Fibroblast of skin of left quadriceps (primary cell): ENCODE measurements around the gene ADAMTSL1.

Experiments
- DNase-seq, 2 experiments: peaks; one replicate each; pipeline ENCODE4 v3.0.0-alpha.2; 2013; ENCODE audit warnings: low read depth in 2 of 2

ADAMTSL1 gene

DNA sequence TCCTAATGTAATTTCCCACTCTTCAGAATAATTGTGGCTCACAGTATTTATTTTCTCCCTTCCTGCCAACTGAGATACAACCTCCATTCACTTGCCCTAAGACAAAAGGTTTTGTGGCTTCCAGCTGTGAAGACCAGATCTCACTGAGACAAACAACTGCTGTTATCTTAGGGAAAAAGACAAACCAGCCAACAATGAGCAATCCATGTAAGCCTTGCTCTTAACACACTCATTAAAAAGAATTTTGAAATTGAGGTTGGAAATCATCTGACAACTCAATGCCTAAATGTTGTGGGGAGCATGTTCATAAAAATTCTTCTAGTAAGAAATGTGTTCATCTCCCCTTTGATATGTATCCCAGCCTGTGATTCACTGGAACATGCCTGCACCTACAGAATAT lies 132.9 kb downstream of the ADAMTSL1 start:
- DNase-seq = peak; percentile 22 to 29

DNA sequence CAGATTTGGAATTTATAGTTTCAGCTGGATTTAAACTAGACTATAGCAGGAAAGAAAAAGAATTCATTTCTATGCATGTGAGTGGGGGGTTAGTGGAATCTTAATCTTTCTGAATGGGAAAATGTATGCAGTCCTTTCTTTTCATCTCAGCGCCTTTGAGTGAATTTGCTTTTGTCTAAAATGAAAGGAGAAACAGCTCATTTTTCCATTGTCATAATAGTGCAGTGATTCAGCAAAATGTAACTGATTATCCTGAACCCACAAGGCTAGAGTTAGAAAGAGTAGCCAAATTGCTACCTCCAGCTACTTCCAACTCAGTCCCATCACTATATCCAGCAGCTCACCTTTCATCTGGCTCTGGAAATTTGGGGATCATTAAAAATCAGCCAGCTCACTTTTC lies 134.4 kb downstream of the ADAMTSL1 start:
- DNase-seq = no peak

DNA sequence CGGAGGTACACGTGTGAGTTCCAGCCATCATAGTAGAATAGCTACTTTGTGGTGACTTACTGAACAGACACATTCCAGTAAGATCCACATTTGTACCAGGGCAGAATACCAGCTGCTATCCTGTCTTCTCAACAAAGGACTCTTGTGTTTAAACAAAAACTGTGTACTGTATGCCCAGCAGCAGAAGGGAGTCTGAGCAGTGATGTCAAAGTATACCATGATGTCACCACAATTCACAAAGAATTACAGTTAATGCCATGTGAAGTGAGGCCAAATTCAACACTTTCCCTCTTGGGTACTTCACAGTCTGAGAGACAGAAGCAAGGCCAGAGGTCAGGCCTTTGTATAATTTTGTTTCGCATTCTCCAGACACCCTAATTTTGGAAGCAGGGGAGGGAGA lies 137.0 kb downstream of the ADAMTSL1 start:
- DNase-seq = no peak

DNA sequence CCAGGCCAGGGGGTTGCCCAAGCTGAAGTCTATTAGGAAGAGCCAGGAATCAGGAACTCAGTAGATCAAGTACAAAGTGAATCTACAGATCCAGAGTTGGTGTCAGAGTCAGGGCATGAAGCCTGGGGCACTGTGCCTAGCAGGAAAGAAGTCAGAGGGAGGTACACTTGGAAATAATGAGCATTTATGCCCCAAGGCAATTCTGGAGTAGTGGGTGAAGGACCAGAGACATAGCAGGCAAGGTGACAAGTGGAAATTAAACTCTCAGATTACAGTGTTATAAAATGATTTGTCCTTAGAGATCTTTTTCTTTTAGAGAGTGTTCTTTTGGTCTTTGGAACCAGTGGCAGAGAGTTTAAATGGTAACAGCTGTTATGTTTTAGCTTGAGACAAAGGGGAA lies 138.0 kb downstream of the ADAMTSL1 start:
- DNase-seq = no peak

DNA sequence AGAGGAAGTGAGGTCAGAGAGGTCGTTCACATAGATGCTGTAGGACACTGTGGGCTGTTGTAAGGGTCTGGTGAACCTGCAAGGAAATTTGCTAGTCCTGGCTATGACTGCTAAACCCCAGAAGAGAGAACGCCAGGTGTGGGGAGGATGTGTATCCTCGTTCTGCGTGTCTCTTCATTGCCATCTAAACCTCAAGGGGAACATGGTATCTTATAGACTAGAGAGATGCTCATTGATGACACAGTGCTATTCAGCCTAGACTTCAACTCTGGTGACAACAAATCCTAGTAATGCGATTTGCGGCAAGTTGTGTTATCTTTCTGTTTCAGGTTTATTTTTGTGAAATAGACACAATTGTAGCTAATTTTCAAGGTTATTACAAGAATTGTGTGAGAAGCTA lies 140.2 kb downstream of the ADAMTSL1 start:
- no peak for DNase-seq

DNA sequence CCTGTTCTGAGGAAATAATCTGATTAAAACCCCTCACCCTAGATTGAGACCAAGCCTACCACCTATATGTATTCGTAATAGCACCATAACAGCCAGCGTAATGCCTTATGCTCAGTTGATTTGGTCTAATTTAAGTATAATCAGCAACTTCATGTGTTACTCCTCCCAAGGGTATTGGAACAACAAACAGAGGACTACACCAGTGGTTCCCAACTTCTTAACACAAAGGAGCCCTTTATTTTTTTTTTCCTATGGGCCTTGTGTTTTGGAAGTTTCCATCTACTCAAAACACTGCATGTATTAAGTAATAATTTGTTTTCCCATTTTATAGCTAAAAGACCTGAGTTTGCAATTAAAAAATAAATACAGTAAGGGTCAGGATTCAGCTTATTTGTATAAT lies 140.7 kb downstream of the ADAMTSL1 start:
- no peak for DNase-seq

DNA sequence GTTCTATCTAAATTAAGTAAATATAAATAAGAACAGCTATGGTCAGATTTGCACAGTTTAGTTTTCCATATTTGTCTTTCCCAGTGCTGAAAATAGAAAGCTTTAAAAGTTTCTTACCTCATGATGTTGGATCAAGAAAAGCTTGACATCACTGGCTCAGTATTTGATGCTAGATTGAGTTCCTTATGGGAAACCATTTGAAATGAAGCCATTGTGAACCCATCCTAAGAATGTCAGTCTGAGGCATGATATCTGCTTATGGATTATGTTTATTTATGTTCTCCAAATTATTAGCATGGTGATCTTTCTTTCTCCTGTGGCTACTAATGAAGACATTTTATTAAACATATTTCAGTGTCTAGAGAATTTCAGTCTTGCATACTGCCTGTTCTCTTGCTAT lies 143.0 kb downstream of the ADAMTSL1 start:
- DNase-seq = no peak

DNA sequence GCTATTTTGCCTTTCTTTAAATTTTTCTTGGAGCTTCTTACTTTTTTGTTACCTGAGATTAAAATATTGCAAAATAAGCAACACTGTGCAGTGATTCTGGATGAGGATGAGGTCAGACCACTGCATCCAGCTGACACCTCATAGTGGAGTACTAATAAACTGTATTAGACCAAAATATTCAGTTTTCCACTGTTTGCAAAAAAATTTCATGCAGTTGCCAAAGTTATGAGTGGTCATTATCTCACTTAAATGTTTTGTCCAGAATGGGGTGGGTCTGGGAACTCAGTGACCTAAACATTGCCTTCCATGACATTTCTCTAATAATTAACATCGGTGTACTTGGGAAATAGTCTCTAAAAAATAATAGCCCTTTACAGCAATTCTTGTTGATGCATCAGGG lies 143.8 kb downstream of the ADAMTSL1 start:
- no peak for DNase-seq

DNA sequence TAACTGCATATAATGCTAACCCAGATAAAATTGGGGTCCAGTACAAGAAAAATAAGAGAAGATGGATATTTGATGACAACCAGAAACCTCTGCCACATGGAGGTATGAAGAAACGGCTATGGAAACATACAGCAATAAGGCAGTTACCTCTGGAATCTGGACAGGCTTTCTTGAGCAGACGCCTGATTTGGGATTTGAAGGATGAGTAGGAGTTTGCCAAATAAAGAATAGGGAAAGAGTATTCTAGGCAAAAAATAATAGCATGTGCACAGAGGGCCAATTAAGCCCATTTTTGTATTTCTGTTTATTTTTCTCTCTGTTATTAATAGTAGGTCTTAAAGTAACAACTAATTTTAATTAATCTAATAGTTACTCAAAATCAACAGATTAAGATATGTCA lies 144.9 kb downstream of the ADAMTSL1 start:
- DNase-seq = no peak

DNA sequence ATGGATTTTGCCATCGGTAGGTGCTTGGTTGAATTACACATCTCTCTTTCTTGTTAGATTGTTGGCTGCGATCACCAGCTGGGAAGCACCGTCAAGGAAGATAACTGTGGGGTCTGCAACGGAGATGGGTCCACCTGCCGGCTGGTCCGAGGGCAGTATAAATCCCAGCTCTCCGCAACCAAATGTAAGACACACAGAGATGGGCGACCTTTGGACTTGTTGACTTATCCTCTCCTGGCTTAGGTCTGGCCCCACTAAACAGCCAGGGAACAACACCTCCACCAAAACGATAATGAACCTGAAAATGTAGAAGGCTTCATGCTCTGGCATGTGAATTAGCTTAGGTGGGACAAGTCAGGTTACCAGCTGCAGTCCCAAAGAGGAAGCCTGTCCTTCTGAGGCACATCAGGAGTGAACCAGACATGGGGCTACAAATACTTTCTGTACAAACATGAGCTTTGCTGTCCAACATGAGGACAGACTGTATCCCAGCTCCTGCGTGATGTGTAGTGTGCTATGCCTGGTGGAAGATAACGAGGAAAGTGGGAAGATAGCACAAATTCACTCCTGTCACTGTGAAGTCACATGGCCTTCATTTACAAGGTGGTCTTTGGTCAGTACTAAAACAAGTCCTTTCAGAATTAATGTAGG lies 148.4 kb downstream of the ADAMTSL1 start:
- no peak for DNase-seq

DNA sequence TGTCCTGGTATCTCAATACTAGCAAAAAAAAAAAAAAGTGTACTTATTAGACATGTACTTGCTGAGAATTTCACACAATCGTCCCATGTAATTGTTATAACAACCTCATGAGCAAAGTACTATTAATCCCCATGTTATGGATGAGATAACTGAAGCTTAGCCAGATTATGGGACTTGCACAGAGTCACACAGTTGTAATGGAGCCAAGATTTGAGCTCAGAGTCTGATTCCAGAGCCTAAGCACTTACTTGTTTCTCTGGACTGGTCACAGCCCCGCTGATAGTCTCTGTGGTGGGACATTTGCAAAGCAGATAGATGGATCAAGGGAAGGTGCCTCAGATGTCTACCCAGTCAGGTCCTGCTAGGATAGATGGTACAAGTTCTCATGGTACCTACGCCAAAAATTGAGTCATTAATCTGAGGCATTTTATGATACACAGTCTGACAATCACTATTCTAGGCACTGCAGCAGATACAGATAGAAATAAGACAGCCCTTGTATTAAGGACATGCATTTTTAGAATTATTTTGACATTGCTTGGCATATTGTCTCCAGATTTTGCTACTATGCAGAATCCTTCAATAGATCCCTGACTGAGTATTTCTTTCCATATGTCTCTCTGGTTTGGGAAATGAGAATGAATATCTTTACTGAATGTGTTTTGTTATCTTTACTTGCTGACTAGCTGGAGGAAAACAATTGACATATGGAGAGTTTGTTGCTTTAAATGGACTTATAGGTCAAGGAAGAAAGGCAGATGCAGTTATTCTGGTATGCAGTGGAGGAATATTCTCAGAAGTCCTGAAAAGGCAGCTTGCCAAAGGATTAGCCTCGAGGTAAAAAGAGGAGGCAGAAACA lies 149.5 kb downstream of the ADAMTSL1 start:
- DNase-seq = peak in 1 of 2 experiments; percentile 28

DNA sequence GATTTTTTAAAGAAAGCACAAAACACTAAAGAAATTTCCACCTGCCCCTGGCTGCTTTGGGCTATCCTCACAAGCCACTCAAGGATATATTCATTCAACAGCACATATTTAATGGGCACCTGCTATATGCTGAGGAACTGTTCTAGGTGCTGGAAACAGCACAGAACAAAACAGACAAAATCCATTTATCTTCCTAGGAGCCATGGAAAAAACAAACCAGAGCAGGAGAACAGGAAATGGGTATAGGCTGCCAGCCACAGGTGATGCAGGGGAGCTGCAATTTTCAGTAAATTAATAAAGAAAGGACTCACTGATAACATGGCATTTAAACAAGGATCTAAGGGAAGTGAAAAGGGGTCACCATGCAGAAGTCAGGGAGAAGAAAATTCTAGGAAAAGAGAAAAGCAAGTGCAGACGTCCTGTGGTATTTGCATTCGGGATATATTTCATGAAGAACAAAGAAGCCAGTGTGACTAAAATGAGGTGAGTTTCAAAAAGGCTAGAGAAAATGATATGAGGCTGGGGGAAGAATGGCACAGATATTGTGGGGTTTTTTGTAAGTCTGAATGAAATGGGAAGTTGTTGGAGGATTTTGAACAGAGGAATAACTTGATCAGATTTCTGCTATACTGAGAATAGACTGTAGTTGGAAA lies 152.2 kb downstream of the ADAMTSL1 start:
- no peak for DNase-seq

DNA sequence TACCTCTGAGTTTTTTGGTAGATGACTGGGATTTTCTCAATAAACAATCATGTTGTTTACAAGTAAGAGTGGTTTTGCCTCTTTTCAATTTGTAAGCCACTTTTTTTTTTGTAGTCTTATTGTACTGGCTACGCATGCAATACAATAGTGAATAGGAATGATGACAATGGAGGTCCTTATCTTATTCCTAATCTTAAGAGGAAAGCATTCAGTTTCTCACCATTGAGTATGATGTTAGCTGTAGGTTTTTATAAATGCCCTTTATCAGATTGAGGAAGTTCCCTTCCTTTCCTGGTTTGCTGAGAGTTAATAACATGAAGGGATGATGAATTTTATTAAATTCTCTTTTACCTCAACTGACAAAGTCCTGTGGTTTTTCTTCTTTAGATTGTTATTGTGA lies 155.2 kb downstream of the ADAMTSL1 start:
- DNase-seq = no peak

DNA sequence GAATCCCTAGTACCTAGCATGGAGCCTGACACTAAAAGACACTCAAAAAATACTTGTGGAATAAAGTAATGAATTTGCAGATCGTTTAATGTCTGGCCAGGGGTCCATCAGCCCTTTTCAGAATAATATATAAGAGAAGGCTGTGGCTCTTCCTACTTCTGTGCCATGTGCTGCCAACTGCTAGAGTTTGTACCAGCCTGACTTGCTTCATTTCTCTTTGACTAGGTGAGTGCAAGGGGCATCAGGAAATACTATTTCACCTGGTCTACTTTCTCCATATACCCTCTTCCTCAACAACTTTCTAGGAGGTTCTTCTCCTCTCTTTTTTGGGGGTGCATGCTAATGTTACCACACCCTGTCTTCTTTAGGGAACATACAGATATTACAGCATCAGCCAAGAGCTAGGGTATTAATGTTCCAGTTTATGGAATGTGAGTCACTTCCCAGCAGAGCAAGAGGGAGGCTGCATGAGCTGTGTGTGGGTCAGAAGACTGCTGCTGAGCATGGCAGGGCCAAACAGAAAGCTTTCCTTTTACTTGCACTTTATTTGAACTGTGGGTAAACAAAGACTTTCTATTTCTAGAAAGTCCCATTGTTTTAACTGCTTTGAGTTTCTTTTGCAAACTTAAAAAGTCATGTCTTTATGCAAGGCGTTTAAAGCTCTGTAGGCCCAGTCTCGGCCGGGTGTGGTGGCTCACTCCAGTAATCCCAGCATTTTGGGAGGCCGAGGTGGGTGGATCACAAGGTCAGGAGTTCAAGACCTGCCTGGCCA lies 158.9 kb downstream of the ADAMTSL1 start:
- DNase-seq = peak; percentile 51 to 53

DNA sequence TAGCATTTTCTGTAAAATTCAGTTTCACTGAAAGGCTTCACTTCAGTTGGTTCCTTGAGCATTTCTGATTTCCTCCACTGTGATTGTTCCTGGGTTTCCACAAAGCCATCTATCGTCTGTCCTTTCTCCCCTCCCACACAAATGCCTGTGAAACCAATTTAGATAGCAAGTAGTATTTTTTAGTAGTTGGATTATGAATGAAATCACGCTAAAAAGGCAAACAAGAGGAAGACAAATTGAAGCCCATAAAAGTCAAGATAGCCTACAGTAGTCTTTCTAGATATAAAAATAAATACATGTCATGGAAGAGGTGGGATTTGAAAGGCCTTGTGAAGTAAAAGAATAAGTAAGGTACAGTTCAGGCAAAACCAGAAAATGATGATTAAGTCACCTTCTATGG lies 162.8 kb downstream of the ADAMTSL1 start:
- DNase-seq = no peak

DNA sequence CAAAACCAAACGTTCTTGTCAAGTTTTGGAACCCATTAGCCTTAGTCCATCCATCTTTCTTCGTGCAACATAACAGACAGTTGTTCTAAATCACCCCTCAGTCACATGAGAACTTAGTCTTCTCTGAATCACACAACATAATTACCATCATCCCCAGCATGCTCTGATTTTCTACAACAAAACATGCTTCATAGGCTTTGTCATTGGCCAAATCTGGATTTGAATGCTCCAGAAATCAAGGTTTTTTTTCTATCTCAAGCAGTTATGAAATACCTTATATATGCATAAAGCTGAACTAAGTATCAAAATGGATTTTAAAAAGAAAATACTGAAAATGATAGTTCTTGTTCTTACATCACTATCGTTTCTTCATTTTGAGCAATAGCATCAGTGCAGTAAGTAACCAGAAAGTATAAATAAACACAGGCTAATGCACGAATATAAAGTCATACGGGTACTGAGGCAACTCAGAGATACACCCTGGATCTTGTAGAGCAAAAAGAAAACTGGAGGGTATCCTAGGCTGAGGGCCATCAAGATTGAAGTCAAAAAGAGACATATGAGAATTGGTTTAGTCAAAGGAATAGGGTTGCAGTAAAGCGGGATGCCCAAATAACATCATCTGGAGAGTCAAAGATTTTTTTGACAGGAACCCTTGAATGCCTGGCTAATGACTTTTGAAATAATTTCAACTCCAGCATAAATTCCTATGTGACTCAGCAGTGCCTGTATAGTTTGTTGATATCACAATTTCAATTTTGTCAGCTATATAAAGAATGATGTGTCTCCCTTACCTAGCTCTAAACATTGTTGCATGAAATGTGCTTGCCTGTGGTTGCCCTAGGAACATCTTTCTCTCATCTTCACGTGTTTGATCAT lies 164.7 kb downstream of the ADAMTSL1 start:
- no peak for DNase-seq

DNA sequence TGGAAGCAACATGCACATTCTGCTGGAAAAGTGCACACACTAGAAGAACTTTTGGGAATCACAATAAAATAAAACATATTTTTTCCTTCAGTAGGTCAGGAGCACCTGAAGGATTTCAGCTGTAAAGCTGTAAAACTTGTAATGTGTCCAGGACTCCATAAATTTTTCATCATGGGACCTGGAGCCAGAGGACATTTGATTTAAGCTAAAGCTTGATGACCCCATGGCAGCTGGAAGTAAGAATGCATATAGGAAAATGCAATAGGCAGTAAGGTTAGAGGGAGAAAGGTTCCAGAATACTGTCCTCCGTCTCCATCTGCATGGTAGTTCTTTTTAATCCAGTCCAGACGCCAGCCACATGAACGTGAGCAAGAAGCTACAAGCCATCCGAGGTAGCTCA lies 166.0 kb downstream of the ADAMTSL1 start:
- no peak for DNase-seq

DNA sequence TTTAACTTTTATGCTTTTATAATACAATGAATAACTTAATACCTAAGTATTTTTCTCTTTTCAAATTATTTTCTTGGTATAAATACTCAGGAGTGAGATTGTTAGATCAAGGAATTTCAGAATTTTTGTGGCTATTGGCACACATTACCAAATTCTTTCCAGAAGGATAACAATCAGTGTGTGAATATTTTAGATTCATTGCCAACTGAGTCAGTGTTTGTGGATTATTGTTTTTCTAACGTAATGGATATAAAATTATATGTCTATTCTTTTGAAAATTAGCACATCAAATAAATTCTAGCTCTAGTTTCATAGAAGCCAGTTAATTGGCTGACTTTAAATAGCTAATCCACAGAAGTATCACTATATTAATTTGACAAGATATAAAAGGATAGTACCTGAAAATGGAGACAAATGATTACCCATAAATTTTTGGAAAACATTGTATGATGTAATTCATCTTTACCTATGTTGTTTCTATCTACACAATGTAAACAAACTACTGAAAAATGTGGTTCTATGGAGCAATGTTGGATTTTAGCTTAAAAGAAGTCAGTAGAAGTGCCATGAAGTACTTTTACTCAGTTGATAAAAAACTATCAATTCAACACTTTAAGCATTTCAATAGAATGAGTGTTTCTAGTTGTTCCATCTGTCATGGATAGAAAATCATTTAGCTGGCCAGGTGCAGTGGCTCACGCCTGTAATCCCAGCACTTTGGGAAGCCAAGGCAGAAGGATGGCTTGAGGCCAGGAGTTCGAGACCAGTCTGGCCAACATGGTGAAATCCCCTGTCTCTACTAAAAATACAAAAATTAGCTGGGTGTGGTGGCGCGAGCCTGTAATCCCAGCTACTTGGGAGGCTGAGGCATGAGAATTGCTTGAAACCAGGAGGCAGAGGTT lies 185.1 kb downstream of the ADAMTSL1 start:
- peak; percentile 72 to 73 for DNase-seq

DNA sequence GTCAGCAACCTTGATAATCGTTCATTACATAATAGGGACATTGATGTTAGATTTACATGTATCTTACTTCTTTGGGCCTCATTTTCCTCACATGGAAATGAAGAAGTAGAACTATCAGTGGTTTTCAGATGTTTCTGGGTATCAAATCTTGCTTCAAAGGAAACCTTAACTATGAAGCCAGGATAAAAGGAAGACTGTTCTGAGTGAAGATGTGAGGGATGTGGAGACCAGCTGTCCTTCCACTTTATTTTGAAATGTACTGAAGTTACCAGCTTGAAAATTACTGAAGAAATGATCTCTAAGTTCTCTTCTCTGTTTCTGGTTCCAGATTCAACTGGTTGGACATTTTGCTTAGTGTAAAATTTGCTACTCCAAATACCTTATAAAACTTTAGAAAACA lies 186.0 kb downstream of the ADAMTSL1 start:
- no peak for DNase-seq

DNA sequence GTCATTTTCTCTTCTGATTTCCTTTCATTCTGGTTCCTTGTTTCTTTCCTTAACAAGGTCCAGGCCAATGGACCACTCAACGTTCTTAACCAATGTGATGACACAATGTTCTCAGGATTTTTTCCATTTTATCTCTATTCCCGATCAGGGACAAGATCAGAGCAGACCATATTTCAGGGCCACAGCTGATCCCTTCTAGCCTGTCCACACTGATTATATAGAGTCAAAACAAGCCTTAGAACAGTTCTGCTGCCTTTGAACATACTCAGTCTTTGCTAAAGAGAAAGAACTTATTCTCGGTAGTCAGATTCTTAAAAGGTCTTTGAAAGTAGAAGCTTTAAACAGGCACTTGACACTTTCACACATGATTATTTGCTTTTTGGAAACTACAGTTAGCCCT lies 188.4 kb downstream of the ADAMTSL1 start:
- no peak for DNase-seq
